OCI-LY3 (cell line): ENCODE data around the gene FAM131A.

ENCODE experiments used
- EZH2phosphoT487 ChIP-seq: fragments of 200-600 bp; shearing (Covaris generic); IDR thresholded peaks from 2 replicates; pipeline ENCODE4 v1.6.1; 2018; ENCODE audit warnings: antibody characterized with exemption, mixed run types, low read depth
- TF ChIP-seq, protein P1 (sequence below): fragments of 200-600, 300-600 bp; sonication (generic); IDR thresholded peaks from 2 replicates; pipeline ENCODE4 v1.5.1; 2014; ENCODE audit warnings: antibody characterized with exemption, low read length, low read depth

DNA sequence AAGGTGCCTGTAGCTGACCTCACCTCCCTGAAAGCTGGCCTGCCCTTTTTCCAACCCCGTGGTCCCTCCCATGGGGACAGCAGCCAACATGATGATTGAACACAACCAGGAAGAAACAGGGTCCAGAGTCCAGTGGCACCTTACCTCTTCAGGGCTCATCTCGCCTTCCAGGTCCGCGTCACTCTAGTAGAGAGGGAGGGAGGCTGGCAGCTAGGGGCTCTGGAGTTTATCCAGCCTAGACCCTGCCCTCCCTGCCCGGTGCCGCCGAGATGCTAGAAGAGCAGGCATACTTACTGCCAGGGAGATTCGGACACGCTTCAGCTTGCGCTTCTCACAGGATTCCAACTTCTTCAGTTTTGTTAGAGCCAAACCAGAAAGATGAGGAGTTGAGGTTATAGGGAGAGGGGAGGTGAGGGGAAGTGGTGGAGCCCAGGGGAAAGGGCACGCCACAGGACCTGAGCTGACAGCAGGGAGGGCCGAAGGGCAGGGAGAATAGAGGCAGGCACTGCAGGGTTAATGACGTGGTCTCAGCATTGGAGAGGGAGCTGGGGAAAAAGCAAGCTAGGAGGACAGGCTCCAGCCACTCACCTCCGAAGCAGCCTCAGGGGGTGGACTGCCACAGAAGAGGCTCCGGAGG lies 14.9 kb downstream of the FAM131A start:
- TF ChIP-seq, protein P1, sequence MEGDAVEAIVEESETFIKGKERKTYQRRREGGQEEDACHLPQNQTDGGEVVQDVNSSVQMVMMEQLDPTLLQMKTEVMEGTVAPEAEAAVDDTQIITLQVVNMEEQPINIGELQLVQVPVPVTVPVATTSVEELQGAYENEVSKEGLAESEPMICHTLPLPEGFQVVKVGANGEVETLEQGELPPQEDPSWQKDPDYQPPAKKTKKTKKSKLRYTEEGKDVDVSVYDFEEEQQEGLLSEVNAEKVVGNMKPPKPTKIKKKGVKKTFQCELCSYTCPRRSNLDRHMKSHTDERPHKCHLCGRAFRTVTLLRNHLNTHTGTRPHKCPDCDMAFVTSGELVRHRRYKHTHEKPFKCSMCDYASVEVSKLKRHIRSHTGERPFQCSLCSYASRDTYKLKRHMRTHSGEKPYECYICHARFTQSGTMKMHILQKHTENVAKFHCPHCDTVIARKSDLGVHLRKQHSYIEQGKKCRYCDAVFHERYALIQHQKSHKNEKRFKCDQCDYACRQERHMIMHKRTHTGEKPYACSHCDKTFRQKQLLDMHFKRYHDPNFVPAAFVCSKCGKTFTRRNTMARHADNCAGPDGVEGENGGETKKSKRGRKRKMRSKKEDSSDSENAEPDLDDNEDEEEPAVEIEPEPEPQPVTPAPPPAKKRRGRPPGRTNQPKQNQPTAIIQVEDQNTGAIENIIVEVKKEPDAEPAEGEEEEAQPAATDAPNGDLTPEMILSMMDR = no peak
- TF ChIP-seq EZH2phosphoT487 = no peak
